T-helper 1 cell treated with Interleukin-12 subunit alpha and Interleukin-12 subunit beta and Interleukin-4 antibody, amounts not matched to agents 30 μg/mL and 1 μg/mL, for 36 hours (primary cell): ENCODE measurements around the gene BEND3.
A peak's percentile ranks its signal among the peaks of the same experiment; 100 is the strongest.

Experiments
- H3K27ac Mint-ChIP-seq: one replicate; pipeline ENCODE4 v1.8.0; 2021; ENCODE audit warnings: mild to moderate bottlenecking, mixed read lengths
- H3K27me3 Mint-ChIP-seq: one replicate; pipeline ENCODE4 v1.8.0; 2021; ENCODE audit warnings: low read depth, mixed read lengths
- H3K36me3 Mint-ChIP-seq: one replicate; pipeline ENCODE4 v1.8.0; 2021; ENCODE audit warnings: low read depth, mixed read lengths
- H3K4me1 Mint-ChIP-seq: one replicate; pipeline ENCODE4 v1.8.0; 2021; ENCODE audit warnings: low read depth, mixed read lengths
- H3K4me3 Mint-ChIP-seq: one replicate; pipeline ENCODE4 v1.8.0; 2021; ENCODE audit warnings: mild to moderate bottlenecking, moderate library complexity, mixed read lengths
- H3K9me3 Mint-ChIP-seq: one replicate; pipeline ENCODE4 v1.8.0; 2021; ENCODE audit warnings: mixed read lengths

BEND3 gene

GRCh38 chr6:107080036-107080435 is 35.3 kb downstream of the BEND3 start:
- Mint-ChIP-seq H3K36me3 (peaks cover 7% of the 10 kb centered on the region), H3K4me3 (no peak overlapping the region), H3K27ac (no peak overlapping the region), H3K4me1 (peaks cover 2% of the 10 kb centered on the region), H3K27me3 (no peaks in the 10 kb centered on the region), H3K9me3 (peaks cover 2% of the 10 kb centered on the region)

- Mint-ChIP-seq H3K4me1 (peaks cover 2% of the 10 kb centered on the region), H3K36me3 (peaks cover 2% of the 10 kb centered on the region), H3K9me3 (peaks cover 2% of the 10 kb centered on the region), H3K4me3 (no peak overlapping the region), H3K27ac (no peak overlapping the region), H3K27me3 (no peaks in the 10 kb centered on the region)
Measured at GRCh38 chr6:107079429-107079828, 35.9 kb downstream of the BEND3 start.

DNA sequence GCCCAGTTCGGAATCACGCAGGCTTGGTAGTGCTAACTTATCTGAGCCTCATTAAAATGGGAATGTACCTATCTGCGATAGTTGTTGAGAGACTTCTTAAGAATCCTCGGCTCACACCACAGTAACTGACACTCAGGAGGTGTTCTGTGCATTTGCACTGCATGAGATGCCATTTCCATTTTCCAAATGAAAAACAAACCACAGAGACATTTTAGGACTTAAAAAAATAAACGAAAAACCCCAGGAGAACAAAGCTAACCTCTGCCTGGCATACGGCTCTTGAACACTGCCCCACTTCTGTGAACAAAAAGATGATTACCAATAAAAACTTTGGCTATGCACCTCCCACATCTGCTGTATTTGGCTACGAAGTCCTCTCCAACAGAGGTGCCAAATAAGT is 37.6 kb downstream of the BEND3 start:
- Mint-ChIP-seq H3K27me3 (no peaks in the 10 kb centered on the region), H3K4me3 (no peak overlapping the region), H3K4me1 (peaks cover 2% of the 10 kb centered on the region), H3K27ac (no peak overlapping the region), H3K9me3 (no peaks in the 10 kb centered on the region), H3K36me3 (no peaks in the 10 kb centered on the region)

- H3K4me3 Mint-ChIP-seq: no peak overlapping the region
- H3K27me3 Mint-ChIP-seq: no peaks in the 10 kb centered on the region
- H3K4me1 Mint-ChIP-seq: peaks cover 2% of the 10 kb centered on the region
- no peaks in the 10 kb centered on the region for H3K9me3 Mint-ChIP-seq
- H3K27ac Mint-ChIP-seq: no peak overlapping the region
- H3K36me3 Mint-ChIP-seq: no peaks in the 10 kb centered on the region
Measured at GRCh38 chr6:107075951-107076381, 39.3 kb downstream of the BEND3 start.

- no peaks in the 10 kb centered on the region for H3K27me3 Mint-ChIP-seq
- H3K4me3 Mint-ChIP-seq: no peak overlapping the region
- no peaks in the 10 kb centered on the region for H3K9me3 Mint-ChIP-seq
- H3K4me1 Mint-ChIP-seq: peaks cover 3% of the 10 kb centered on the region
- H3K36me3 Mint-ChIP-seq: no peaks in the 10 kb centered on the region
- H3K27ac Mint-ChIP-seq: no peak overlapping the region
Measured at GRCh38 chr6:107070686-107071085, 44.6 kb downstream of the BEND3 start.

- Mint-ChIP-seq H3K4me1 (peaks cover 9% of the 10 kb centered on the region), H3K4me3 (no peak overlapping the region)
Measured at GRCh38 chr6:107069631-107070548, 45.4 kb downstream of the BEND3 start.

GRCh38 chr6:107068691-107069630 is 46.4 kb downstream of the BEND3 start:
- Mint-ChIP-seq H3K9me3 (no peaks in the 10 kb centered on the region), H3K4me3 (no peak overlapping the region), H3K36me3 (no peaks in the 10 kb centered on the region), H3K4me1 (peaks cover 15% of the 10 kb centered on the region), H3K27ac (no peak overlapping the region), H3K27me3 (no peaks in the 10 kb centered on the region)

More at GRCh38 chr6:107069631-107070548, 45.4 kb downstream of the BEND3 start:
- H3K9me3 Mint-ChIP-seq: no peaks in the 10 kb centered on the region
- H3K36me3 Mint-ChIP-seq: no peaks in the 10 kb centered on the region
- H3K27me3 Mint-ChIP-seq: no peaks in the 10 kb centered on the region
- H3K27ac Mint-ChIP-seq: no peak overlapping the region

DNA sequence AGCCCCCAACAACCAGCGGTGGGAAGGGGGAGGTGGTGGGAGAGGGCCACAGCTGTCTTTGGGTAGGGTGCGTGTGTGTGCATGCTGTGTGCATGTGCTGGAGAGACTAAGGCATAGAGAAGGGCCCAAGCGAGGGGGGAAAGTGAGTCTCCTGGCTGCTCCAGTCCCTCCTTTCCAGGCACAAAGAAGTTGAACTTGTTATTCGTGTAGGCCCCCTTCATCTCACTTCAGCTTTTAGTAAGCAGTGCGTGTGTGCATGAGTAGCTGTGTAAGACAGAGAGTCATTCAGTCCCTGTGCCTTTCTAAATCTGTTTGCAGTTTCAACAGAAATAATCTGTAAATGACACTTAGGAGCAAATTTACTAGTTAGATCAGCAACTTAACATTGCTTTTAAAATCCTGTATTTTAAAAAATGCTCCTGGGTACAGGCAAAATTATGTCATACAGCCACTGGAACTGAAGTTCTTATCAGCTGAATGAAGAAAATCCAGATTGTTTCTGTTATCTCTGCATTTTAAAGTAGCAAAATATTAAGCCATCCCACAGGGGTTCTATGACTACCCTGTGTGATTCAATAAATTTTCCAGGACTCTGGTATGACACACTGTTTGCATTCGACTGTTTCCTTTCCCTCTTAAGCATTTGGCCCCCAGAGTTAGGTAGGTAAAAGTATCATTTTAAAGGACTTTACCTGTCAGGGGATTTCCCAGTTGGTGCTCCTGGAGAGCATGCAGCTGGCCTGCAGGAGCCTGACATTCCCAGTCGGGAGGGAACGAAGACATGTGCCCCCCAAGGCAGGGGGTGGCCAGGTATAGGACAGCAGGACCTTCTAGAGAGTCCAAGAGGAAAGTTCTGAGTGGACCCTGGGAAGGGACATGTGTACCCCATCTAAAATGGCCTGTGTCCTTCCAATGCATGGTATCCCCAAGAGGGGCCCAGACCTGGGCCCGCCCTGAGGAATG is 48.3 kb downstream of the BEND3 start:
- Mint-ChIP-seq H3K27me3 (no peaks in the 10 kb centered on the region), H3K4me3 (no peak overlapping the region), H3K36me3 (no peaks in the 10 kb centered on the region), H3K4me1 (peaks cover 24% of the 10 kb centered on the region), H3K27ac (no peak overlapping the region), H3K9me3 (no peaks in the 10 kb centered on the region)

DNA sequence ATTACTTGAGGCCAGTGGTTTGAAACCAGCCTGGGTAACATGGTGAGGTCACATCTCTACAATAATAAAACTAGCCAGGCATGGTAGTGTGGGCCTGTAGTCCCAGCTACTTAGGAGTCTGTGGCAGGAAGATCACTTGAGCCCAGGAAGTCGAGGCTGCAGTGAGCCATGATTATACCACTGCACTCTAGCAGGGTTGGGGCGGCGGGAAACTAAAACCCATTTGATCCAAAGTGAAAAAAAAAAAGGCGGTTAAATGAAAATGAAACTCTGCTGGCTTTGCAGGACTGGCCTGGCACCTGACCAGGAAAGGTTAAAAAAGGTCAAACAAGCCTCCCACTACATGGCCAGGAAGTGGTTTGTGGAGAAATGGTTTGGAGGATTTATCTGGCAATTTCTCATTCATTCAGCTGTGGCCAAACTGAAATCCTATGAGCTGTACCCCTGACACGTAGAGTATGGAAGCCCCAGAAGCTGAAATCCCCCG is 50.7 kb downstream of the BEND3 start:
- peak overlapping the region; percentile 49 for H3K27ac Mint-ChIP-seq
- peak overlapping the region; percentile 48 for H3K4me3 Mint-ChIP-seq
- H3K9me3 Mint-ChIP-seq: no peaks in the 10 kb centered on the region
- H3K4me1 Mint-ChIP-seq: peaks cover 35% of the 10 kb centered on the region
- no peaks in the 10 kb centered on the region for H3K36me3 Mint-ChIP-seq
- no peaks in the 10 kb centered on the region for H3K27me3 Mint-ChIP-seq

DNA sequence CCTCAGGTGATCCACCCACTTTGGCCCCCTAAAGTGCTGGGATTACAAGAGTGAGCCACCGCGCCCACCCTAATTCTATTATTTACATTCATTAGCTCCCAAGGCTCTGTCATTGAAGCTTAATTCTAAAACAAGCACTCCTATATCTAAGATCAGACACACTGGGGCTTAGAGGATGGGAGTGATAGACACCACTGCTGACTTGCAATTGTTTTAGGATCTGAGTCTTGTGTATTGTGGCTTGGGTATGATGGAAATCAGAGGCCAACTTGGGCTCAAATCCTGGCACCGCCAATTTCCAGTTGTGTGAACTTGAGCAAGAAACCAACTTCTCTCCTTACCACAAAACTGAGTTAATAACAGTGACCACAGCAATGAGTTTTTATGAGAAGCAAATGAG is 52.6 kb downstream of the BEND3 start:
- peaks cover 35% of the 10 kb centered on the region for H3K4me1 Mint-ChIP-seq
- no peaks in the 10 kb centered on the region for H3K36me3 Mint-ChIP-seq
- no peak overlapping the region for H3K27ac Mint-ChIP-seq

GRCh38 chr6:107061125-107062020 is 53.9 kb downstream of the BEND3 start:
- no peaks in the 10 kb centered on the region for H3K36me3 Mint-ChIP-seq
- peak overlapping the region; percentile 44 for H3K4me3 Mint-ChIP-seq
- peaks cover 35% of the 10 kb centered on the region for H3K4me1 Mint-ChIP-seq
- no peaks in the 10 kb centered on the region for H3K9me3 Mint-ChIP-seq
- peak overlapping the region; percentile 45 for H3K27ac Mint-ChIP-seq
- no peaks in the 10 kb centered on the region for H3K27me3 Mint-ChIP-seq

More for the DNA sequence above, 52.6 kb downstream of the BEND3 start:
- Mint-ChIP-seq H3K4me3 (no peak overlapping the region), H3K27me3 (no peaks in the 10 kb centered on the region), H3K9me3 (no peaks in the 10 kb centered on the region)

GRCh38 chr6:107060704-107061103 is 54.6 kb downstream of the BEND3 start:
- no peak overlapping the region for H3K27ac Mint-ChIP-seq

GRCh38 chr6:107059606-107060005 is 55.7 kb downstream of the BEND3 start:
- Mint-ChIP-seq H3K27ac (no peak overlapping the region), H3K36me3 (no peaks in the 10 kb centered on the region), H3K27me3 (no peaks in the 10 kb centered on the region), H3K4me3 (no peak overlapping the region), H3K4me1 (peaks cover 23% of the 10 kb centered on the region), H3K9me3 (no peaks in the 10 kb centered on the region)

More at GRCh38 chr6:107060704-107061103, 54.6 kb downstream of the BEND3 start:
- no peaks in the 10 kb centered on the region for H3K27me3 Mint-ChIP-seq
- H3K36me3 Mint-ChIP-seq: no peaks in the 10 kb centered on the region
- no peaks in the 10 kb centered on the region for H3K9me3 Mint-ChIP-seq
- H3K4me1 Mint-ChIP-seq: peaks cover 33% of the 10 kb centered on the region
- no peak overlapping the region for H3K4me3 Mint-ChIP-seq
